ENCODE measurements around the gene PCGF1. TPM values are rescaled to one million over a fixed set of nuclear protein-coding genes. Genes with fewer than 3 reads are reported as not detected.
A peak's percentile ranks its signal among the peaks of the same experiment; 100 is the strongest.

Gene PCGF1
- total RNA-seq, 3 donors from 2014 or later (not counting 1 experiment from before 2014, with no cell fraction given): 22.9 to 35.9 (median 33.2) TPM

- peaks cover 42 to 56% of the 10 kb centered on the region in 2 donors for H3K27me3 Mint-ChIP-seq (ENCODE audit: low read depth in 2 of 2)
These were observed 38.5 kb upstream of the PCGF1 start for GRCh38 chr2:74546004-74546403.

GRCh38 chr2:74544634-74545033 is 37.1 kb upstream of the PCGF1 start:
- Histone ChIP-seq H3K36me3 (ENCODE audit: control insufficient read depth, insufficient read depth, low read length) (no peaks in the 10 kb centered on the region), H3K4me1 (ENCODE audit: control insufficient read depth, insufficient read depth, low read length) (peaks cover 13% of the 10 kb centered on the region), H3K27me3 (ENCODE audit: control insufficient read depth, insufficient read depth, low read length) (peaks cover 16% of the 10 kb centered on the region), H3K27ac (ENCODE audit: low read length) (no peak overlapping the region), H3K9me3 (ENCODE audit: control insufficient read depth, insufficient read depth, low read length) (no peaks in the 10 kb centered on the region), H3K4me3 (ENCODE audit: low read length) (no peak overlapping the region)
- Mint-ChIP-seq H3K9me3 (no peaks in the 10 kb centered on the region), H3K36me3 (no peaks in the 10 kb centered on the region), H3K4me1 (peaks cover 0 to 4% of the 10 kb centered on the region in 2 donors), H3K27ac (no peak overlapping the region), H3K27me3 (ENCODE audit: low read depth in 2 of 2) (peaks cover 30 to 42% of the 10 kb centered on the region in 2 donors), H3K4me3 (no peak overlapping the region)
- intact Hi-C loops (cut with micrococcal nuclease): no loop called here
- ATAC-seq: peak in 2 of 3 donors; percentile 26 to 47
- WGBS (ENCODE audit: insufficient coverage): 87% methylated on average over 3 of the region's 3 CpGs
- TF ChIP-seq CTCF (IDR thresholded peaks at IDR 0.05): peak; percentile 9
- peak in 1 of 2 donors; percentile 52 for DNase-seq

More at GRCh38 chr2:74546004-74546403, 38.5 kb upstream of the PCGF1 start:
- H3K36me3 Mint-ChIP-seq: no peaks in the 10 kb centered on the region
- Histone ChIP-seq H3K27me3 (ENCODE audit: control insufficient read depth, insufficient read depth, low read length) (peaks cover 23% of the 10 kb centered on the region), H3K4me3 (ENCODE audit: low read length) (no peak overlapping the region), H3K4me1 (ENCODE audit: control insufficient read depth, insufficient read depth, low read length) (peaks cover 13% of the 10 kb centered on the region), H3K9me3 (ENCODE audit: control insufficient read depth, insufficient read depth, low read length) (no peaks in the 10 kb centered on the region), H3K36me3 (ENCODE audit: control insufficient read depth, insufficient read depth, low read length) (no peaks in the 10 kb centered on the region), H3K27ac (ENCODE audit: low read length) (no peak overlapping the region)
- intact Hi-C loops (cut with micrococcal nuclease): no loop called here
- ATAC-seq (no peak), DNase-seq (no peak)
- WGBS (ENCODE audit: insufficient coverage): 78% methylated on average over 3 of the region's 3 CpGs
- no peak overlapping the region for H3K4me3 Mint-ChIP-seq
- TF ChIP-seq CTCF (IDR thresholded peaks at IDR 0.05): no peak
- H3K4me1 Mint-ChIP-seq: peaks cover 0 to 4% of the 10 kb centered on the region in 2 donors
- no peaks in the 10 kb centered on the region for H3K9me3 Mint-ChIP-seq
- H3K27ac Mint-ChIP-seq: no peak overlapping the region

DNA sequence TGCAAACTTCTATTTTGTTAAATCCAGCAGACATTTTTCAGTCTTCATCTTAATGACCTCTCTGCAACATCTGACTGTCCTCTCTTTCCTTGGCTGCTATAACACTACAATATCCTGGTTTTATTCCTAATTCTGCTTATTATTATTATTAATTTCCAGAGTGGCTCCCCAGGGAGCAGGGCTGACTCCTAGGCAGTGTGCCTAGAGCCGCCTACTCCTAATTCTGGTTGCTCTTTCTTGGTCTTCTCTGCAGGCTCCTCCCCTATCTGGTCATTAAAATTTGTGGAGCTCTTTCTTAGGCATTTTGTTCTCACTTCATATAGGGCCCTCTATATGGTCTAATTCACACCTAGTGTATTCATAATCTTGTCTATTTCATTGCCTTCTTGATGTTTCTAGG is 35.5 kb upstream of the PCGF1 start:
- 94% methylated on average over 1 of the region's 1 CpG for WGBS (ENCODE audit: insufficient coverage)
- Mint-ChIP-seq H3K4me3 (no peak overlapping the region), H3K36me3 (no peaks in the 10 kb centered on the region), H3K9me3 (no peaks in the 10 kb centered on the region), H3K27ac (no peak overlapping the region), H3K4me1 (no peaks in the 10 kb centered on the region), H3K27me3 (ENCODE audit: low read depth in 2 of 2) (peaks cover 29 to 47% of the 10 kb centered on the region in 2 donors)
- Histone ChIP-seq H3K4me1 (ENCODE audit: control insufficient read depth, insufficient read depth, low read length) (peaks cover 8% of the 10 kb centered on the region), H3K27ac (ENCODE audit: low read length) (no peak overlapping the region), H3K9me3 (ENCODE audit: control insufficient read depth, insufficient read depth, low read length) (no peaks in the 10 kb centered on the region), H3K36me3 (ENCODE audit: control insufficient read depth, insufficient read depth, low read length) (no peaks in the 10 kb centered on the region), H3K4me3 (ENCODE audit: low read length) (no peak overlapping the region), H3K27me3 (ENCODE audit: control insufficient read depth, insufficient read depth, low read length) (peaks cover 4% of the 10 kb centered on the region)
- ATAC-seq (no peak), DNase-seq (no peak)
- no peak for TF ChIP-seq CTCF (IDR thresholded peaks at IDR 0.05)
- intact Hi-C loops (cut with micrococcal nuclease): no loop called here

DNA sequence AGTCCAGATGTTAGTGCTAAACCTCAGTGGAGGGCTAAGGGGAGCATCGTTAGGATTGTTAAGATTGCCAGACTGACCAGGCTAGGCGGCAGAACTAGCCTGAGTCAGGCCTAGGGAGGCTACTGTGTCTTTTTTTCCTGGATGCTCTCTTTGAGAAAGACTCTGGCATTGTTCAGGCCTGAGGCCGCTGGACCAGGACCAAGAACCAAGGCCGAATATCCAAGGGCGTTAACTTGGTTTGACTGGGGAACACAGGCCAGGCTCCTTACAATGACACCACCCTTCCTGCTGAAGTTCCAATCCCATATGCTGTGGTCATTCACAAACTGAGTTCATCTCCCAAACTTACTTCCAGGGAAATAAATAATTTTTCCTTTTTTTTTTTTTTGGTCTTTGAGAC is 32.8 kb upstream of the PCGF1 start:
- WGBS (ENCODE audit: insufficient coverage): 91% methylated on average over 5 of the region's 5 CpGs
- no peak for ATAC-seq
- Mint-ChIP-seq H3K36me3 (no peaks in the 10 kb centered on the region), H3K27ac (no peak overlapping the region), H3K9me3 (no peaks in the 10 kb centered on the region), H3K4me1 (no peaks in the 10 kb centered on the region), H3K4me3 (no peak overlapping the region), H3K27me3 (ENCODE audit: low read depth in 2 of 2) (peaks cover 26 to 47% of the 10 kb centered on the region in 2 donors)
- H3K4me3 ChIP-seq (ENCODE audit: low read length): no peak overlapping the region
- no peaks in the 10 kb centered on the region for H3K27me3 ChIP-seq (ENCODE audit: control insufficient read depth, insufficient read depth, low read length)
- peaks cover 8% of the 10 kb centered on the region for H3K4me1 ChIP-seq (ENCODE audit: control insufficient read depth, insufficient read depth, low read length)
- H3K9me3 ChIP-seq (ENCODE audit: control insufficient read depth, insufficient read depth, low read length): no peaks in the 10 kb centered on the region
- DNase-seq: no peak
- H3K27ac ChIP-seq (ENCODE audit: low read length): no peak overlapping the region
- H3K36me3 ChIP-seq (ENCODE audit: control insufficient read depth, insufficient read depth, low read length): no peaks in the 10 kb centered on the region
- no peak for TF ChIP-seq CTCF (IDR thresholded peaks at IDR 0.05)
- intact Hi-C loops (cut with micrococcal nuclease): no loop called here

Data from natural killer cell (primary cell).